WERI-Rb-1 (cell line): ENCODE results near the gene FAM149A.

Source experiments
- DNase-seq: peaks from one replicate; pipeline ENCODE4 v3.0.0-alpha.2; 2020
- H3K27ac ChIP-seq: fragments of 250-450 bp; sonication (Bioruptor Pico); 2 replicates; pipeline ENCODE4 v1.5.1; 2020; ENCODE audit warnings: mild to moderate bottlenecking, moderate library complexity
- H3K27me3 ChIP-seq: fragments of 250-450 bp; sonication (Bioruptor Pico); 2 replicates; pipeline ENCODE4 v1.5.1; 2021; ENCODE audit warnings: mild to moderate bottlenecking, low read depth, moderate library complexity; ENCODE audit not compliant: insufficient read depth, severe bottlenecking
- H3K36me3 ChIP-seq: fragments of 250-450 bp; sonication (Bioruptor Pico); 2 replicates; pipeline ENCODE4 v1.5.1; 2020; ENCODE audit warnings: mild to moderate bottlenecking, moderate library complexity
- H3K4me3 ChIP-seq: 2 replicates; pipeline ENCODE4 v1.5.1; 2011; ENCODE audit warnings: low read depth, mild to moderate bottlenecking, control low read depth, low read length
- H3K9me3 ChIP-seq: fragments of 250-450 bp; sonication (Bioruptor Pico); 2 replicates; pipeline ENCODE4 v1.5.1; 2021; ENCODE audit warnings: mild to moderate bottlenecking, moderate library complexity; ENCODE audit not compliant: severe bottlenecking
- TF ChIP-seq, protein P1 (sequence below): IDR thresholded peaks from 2 replicates; pipeline ENCODE4 v1.5.1; 2011; ENCODE audit warnings: low read depth, mild to moderate bottlenecking, control low read depth, inconsistent platforms, low read length

The FAM149A gene

DNA sequence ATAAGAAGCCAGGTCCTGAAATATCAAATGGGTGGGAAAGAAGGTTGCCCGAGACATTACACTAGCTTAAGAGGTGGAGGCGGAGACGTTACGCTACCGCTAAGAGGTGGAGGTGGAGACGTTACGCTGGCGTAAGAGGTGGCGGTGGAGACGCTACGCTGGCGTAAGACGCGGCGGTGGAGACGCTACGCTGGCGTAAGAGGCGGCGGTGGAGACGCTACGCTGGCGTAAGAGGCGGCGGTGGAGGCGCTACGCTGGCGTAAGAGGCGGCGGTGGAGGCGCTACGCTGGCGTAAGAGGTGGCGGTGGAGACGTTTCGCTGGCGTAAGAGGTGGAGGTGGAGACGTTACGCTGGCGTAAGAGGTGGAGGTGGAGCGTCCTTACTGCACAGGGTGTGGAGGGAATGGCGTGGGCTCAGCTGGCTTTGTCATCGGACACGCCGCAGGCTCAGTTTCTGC lies 99.6 kb downstream of the FAM149A start:
- no peak for DNase-seq
- no peak overlapping the region for H3K4me3 ChIP-seq
- no peaks in the 10 kb centered on the region for H3K9me3 ChIP-seq
- TF ChIP-seq, protein P1, sequence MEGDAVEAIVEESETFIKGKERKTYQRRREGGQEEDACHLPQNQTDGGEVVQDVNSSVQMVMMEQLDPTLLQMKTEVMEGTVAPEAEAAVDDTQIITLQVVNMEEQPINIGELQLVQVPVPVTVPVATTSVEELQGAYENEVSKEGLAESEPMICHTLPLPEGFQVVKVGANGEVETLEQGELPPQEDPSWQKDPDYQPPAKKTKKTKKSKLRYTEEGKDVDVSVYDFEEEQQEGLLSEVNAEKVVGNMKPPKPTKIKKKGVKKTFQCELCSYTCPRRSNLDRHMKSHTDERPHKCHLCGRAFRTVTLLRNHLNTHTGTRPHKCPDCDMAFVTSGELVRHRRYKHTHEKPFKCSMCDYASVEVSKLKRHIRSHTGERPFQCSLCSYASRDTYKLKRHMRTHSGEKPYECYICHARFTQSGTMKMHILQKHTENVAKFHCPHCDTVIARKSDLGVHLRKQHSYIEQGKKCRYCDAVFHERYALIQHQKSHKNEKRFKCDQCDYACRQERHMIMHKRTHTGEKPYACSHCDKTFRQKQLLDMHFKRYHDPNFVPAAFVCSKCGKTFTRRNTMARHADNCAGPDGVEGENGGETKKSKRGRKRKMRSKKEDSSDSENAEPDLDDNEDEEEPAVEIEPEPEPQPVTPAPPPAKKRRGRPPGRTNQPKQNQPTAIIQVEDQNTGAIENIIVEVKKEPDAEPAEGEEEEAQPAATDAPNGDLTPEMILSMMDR = no peak
- no peak overlapping the region for H3K27ac ChIP-seq
- H3K36me3 ChIP-seq = no peaks in the 10 kb centered on the region
- H3K27me3 ChIP-seq = peaks cover 63% of the 10 kb centered on the region

DNA sequence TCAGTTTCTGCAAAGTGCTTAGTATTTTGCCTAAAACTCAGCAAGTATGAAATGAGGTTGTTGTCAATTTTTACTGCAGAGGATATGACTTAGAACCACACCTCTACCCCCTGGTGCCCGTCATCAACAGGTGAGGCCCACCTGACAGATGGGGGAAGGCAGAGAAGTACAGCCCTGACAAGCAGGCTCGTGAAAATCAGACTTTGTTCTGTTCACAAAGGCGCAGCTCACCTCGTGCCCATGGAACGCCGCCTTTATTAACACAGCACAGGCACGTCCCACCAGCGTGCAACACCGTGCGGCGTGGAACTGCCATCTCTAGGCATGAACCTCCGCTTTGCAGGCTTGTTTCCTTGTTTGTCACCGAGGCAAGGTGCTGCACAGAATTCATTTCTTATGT lies 100.2 kb downstream of the FAM149A start:
- no peak overlapping the region for H3K4me3 ChIP-seq
- no peak for DNase-seq
- H3K36me3 ChIP-seq = no peaks in the 10 kb centered on the region
- TF ChIP-seq, protein P1 = no peak
- H3K27ac ChIP-seq = no peak overlapping the region
- peaks cover 65% of the 10 kb centered on the region for H3K27me3 ChIP-seq
- no peaks in the 10 kb centered on the region for H3K9me3 ChIP-seq

DNA sequence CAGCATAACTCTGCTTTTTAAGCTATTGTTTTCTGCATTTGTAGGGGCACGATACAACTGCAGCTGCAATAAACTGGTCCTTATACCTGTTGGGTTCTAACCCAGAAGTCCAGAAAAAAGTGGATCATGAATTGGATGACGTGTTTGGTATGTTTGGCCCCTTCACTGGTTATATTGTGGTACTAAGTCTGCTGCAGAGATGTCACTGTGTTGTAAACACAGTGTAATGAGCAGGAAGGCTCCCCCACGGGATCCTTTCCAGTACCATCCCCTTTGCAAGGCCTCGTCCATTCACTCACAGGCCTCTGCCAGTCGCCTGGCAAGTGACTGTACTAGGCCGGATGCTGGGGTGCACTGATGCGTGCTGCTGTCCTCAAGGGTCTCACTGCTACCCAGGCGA lies 100.7 kb downstream of the FAM149A start:
- H3K27me3 ChIP-seq = peaks cover 65% of the 10 kb centered on the region
- H3K27ac ChIP-seq = no peak overlapping the region
- no peak overlapping the region for H3K4me3 ChIP-seq
- H3K9me3 ChIP-seq = no peaks in the 10 kb centered on the region
- no peaks in the 10 kb centered on the region for H3K36me3 ChIP-seq
- no peak for DNase-seq
- TF ChIP-seq, protein P1 = no peak

DNA sequence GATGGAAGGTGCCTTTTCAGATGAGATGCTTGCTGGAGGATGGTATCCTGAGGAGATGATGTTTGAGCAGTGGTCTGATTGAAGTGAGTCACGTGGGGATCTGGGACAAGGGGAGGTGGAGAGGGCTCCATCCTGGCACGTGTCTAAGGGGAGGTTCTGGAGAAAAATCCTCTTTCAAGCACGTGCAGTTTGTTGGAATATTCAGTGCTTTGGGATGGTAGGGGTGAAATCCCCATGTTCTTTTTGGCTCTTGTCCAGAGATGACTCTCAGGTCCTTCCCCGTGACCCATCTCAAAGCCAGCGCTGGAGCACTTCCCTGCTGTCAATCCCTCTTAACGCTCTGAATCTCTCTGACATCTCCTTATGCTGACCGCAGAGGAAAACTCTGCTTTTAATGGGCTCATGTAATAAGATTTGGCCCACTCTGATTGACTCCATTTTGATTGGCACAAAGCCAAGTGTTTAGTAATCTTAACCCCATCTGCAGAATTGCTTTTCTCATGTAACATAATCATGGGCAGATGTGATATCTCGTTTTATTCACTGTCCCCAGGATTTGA lies 112.0 kb downstream of the FAM149A start:
- H3K36me3 ChIP-seq = no peaks in the 10 kb centered on the region
- H3K9me3 ChIP-seq = no peaks in the 10 kb centered on the region
- H3K27me3 ChIP-seq = peaks cover 82% of the 10 kb centered on the region
- TF ChIP-seq, protein P1 = no peak
- DNase-seq = no peak
- no peak overlapping the region for H3K27ac ChIP-seq
- no peak overlapping the region for H3K4me3 ChIP-seq

DNA sequence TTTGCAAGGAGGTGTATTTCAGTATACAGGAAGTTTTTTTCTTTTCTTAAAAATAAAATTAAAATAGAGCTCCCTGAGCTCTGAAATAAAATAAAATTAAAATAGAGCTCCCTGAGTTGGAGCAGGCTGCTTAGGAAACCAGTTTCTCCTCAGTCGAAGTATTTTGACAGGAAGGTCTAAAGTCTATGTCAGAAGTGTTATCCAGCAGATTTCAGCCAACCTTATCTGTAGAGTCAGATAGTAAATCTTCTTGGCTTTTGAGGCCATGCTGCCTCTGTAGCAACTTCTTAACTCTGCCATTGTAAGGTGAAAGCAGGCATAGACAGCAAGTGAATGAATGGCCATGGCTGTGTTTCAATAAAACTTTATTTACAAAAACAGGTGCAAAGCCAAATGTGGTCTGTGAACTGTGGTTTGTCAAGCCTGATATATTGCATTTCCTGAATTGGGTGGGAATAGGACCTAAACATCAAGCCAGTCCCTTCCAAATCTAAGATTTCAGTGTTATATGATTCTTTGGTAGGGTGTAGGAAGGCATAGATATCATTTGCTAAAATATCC lies 113.3 kb downstream of the FAM149A start:
- TF ChIP-seq, protein P1 = no peak
- peaks cover 76% of the 10 kb centered on the region for H3K27me3 ChIP-seq
- H3K4me3 ChIP-seq = no peak overlapping the region
- H3K36me3 ChIP-seq = no peaks in the 10 kb centered on the region
- no peak overlapping the region for H3K27ac ChIP-seq
- no peaks in the 10 kb centered on the region for H3K9me3 ChIP-seq
- no peak for DNase-seq

DNA sequence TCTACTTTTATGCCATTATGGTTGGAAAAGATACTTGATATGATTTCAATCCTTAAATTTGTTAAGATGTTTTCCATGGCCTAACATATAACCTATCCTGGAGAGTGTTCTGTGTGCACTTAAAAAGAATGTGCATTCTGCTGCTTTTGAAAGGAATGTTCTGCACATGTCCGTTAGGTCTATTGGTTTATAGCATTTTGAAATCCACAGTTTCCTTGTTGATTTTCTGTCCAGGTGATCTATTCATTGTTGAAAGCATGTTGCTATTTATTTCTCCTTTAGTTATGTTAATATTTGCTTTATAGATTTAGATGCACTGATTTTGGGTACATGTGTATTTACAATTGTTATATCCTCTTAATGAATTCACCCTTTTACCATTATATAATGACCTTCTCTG lies 117.1 kb downstream of the FAM149A start:
- H3K27me3 ChIP-seq = peaks cover 67% of the 10 kb centered on the region
- no peak overlapping the region for H3K27ac ChIP-seq
- TF ChIP-seq, protein P1 = no peak
- no peak for DNase-seq
- no peaks in the 10 kb centered on the region for H3K36me3 ChIP-seq
- no peak overlapping the region for H3K4me3 ChIP-seq
- peaks cover 2% of the 10 kb centered on the region for H3K9me3 ChIP-seq
